Measurements from ENCODE around the gene TEX13B. TPM values are rescaled to one million over a fixed set of nuclear protein-coding genes. Genes with fewer than 3 reads are reported as not detected.

TEX13B gene
- total and polyA plus RNA-seq, 12 donors, result not detected

GRCh38 chrX:107936434-107936730, 45.8 kb downstream of the TEX13B start:
- 33 to 72% (median 51%) methylated on average over 7 to 16 of the region's 16 CpGs for WGBS, 4 donors
- no peaks in the 10 kb centered on the region for H3K9me3 ChIP-seq (replicated peaks in 1 of 3)
- H3K36me3 ChIP-seq (replicated peaks in 1 of 2), result no peaks in the 10 kb centered on the region
- no peak for DNase-seq
- no peak for TF ChIP-seq POLR2A (IDR thresholded peaks at IDR 0.05)
- no peak for TF ChIP-seq CTCF (IDR thresholded peaks at IDR 0.05)
- no peaks in the 10 kb centered on the region for H3K4me1 ChIP-seq (replicated peaks in 1 of 2)
- no peak overlapping the region for H3K4me3 ChIP-seq
- no peak overlapping the region for H3K27ac ChIP-seq
- peaks cover 9% of the 10 kb centered on the region for H3K27me3 ChIP-seq
- intact Hi-C loops (cut with DNase I), result no loop called here

GRCh38 chrX:107935664-107936433, 46.3 kb downstream of the TEX13B start:
- H3K4me1 ChIP-seq (replicated peaks in 1 of 2), result no peaks in the 10 kb centered on the region
- H3K27ac ChIP-seq, result no peak overlapping the region
- WGBS, 4 donors, result 3 to 52% (median 21%) methylated on average over 38 to 48 of the region's 48 CpGs
- TF ChIP-seq POLR2A (IDR thresholded peaks at IDR 0.05), result no peak
- TF ChIP-seq CTCF (IDR thresholded peaks at IDR 0.05), result no peak
- H3K9me3 ChIP-seq (replicated peaks in 1 of 3), result no peaks in the 10 kb centered on the region
- intact Hi-C loops (cut with DNase I), result no loop called here
- peaks cover 9% of the 10 kb centered on the region for H3K27me3 ChIP-seq
- peak overlapping the region in 1 of 4 donors; percentile 44 for H3K4me3 ChIP-seq
- peak in 3 of 7 donors; percentile 6 to 31 (median 26) for DNase-seq
- no peaks in the 10 kb centered on the region for H3K36me3 ChIP-seq (replicated peaks in 1 of 2)

- Histone ChIP-seq H3K9me3 (replicated peaks in 1 of 3) (no peaks in the 10 kb centered on the region), H3K4me1 (replicated peaks in 1 of 2) (no peaks in the 10 kb centered on the region), H3K27ac (no peak overlapping the region), H3K27me3 (peaks cover 9% of the 10 kb centered on the region), H3K4me3 (peak overlapping the region in 1 of 4 donors; percentile 44), H3K36me3 (replicated peaks in 1 of 2) (no peaks in the 10 kb centered on the region)
- intact Hi-C loops (cut with DNase I), result no loop called here
- DNase-seq, result peak in 5 of 7 donors; percentile 16 to 51 (median 33)
- TF ChIP-seq POLR2A (IDR thresholded peaks at IDR 0.05) (no peak), CTCF (IDR thresholded peaks at IDR 0.05) (no peak)
- 27 to 50% (median 44%) methylated on average over 7 of the region's 7 CpGs for WGBS, 4 donors
These were observed 47.0 kb downstream of the TEX13B start for GRCh38 chrX:107935200-107935599.

GRCh38 chrX:107934262-107934661, 47.9 kb downstream of the TEX13B start:
- no peak for TF ChIP-seq POLR2A (IDR thresholded peaks at IDR 0.05)
- no peak for TF ChIP-seq CTCF (IDR thresholded peaks at IDR 0.05)
- intact Hi-C loops (cut with DNase I), result no loop called here

More at GRCh38 chrX:107934262-107934661, 47.9 kb downstream of the TEX13B start:
- 47 to 67% (median 60%) methylated on average over 1 of the region's 1 CpG for WGBS, 4 donors
- H3K9me3 ChIP-seq (replicated peaks in 1 of 3), result no peaks in the 10 kb centered on the region
- no peak overlapping the region for H3K27ac ChIP-seq
- no peak overlapping the region for H3K4me3 ChIP-seq
- DNase-seq, result no peak
- H3K4me1 ChIP-seq (replicated peaks in 1 of 2), result no peaks in the 10 kb centered on the region
- no peaks in the 10 kb centered on the region for H3K36me3 ChIP-seq (replicated peaks in 1 of 2)
- peaks cover 4% of the 10 kb centered on the region for H3K27me3 ChIP-seq

Other genes with a start within 250 kb of the TEX13B start
- 100 to 1,000 TPM; 191 to 474 (median 350) TPM for gene TSC22D3, start 206.6 kb downstream of the TEX13B start, total RNA-seq
- 100 to 1,000 TPM; 132 to 226 (median 146) TPM for gene TSC22D3, start 206.6 kb downstream of the TEX13B start, polyA plus RNA-seq
- gene NCBP2L, start 204.6 kb downstream of the TEX13B start, total RNA-seq, result 1 to 10 TPM in 7 of 9 donors, under 1 TPM in 2; 0.26 to 3.5 (median 1.3) TPM
- gene NCBP2L, start 204.6 kb downstream of the TEX13B start, polyA plus RNA-seq, result 1 to 10 TPM in 1 of 3 donors, under 1 TPM in 2; 0.40 to 2.3 (median 0.91) TPM
- 10 to 100 TPM; 21.1 to 55.4 (median 37.8) TPM for gene MID2, start 156.5 kb downstream of the TEX13B start, total RNA-seq
- gene MID2, start 156.5 kb downstream of the TEX13B start, polyA plus RNA-seq, result 10 to 100 TPM in 1 of 3 donors, 1 to 10 TPM in 2; 3.5 to 18.1 (median 3.8) TPM
- gene VSIG1, start 62.7 kb upstream of the TEX13B start, total RNA-seq, result under 1 TPM in 5 of 9 donors, not detected in 4; 0.11 to 0.30 (median 0.17) TPM
- under 1 TPM; 0.08 to 0.30 (median 0.20) TPM for gene VSIG1, start 62.7 kb upstream of the TEX13B start, polyA plus RNA-seq
- 100 to 1,000 TPM in 1 of 9 donors, 10 to 100 TPM in 8; 21.1 to 112 (median 50.9) TPM for gene PSMD10, start 109.2 kb upstream of the TEX13B start, total RNA-seq
- 10 to 100 TPM; 27.6 to 85.4 (median 30.4) TPM for gene PSMD10, start 109.2 kb upstream of the TEX13B start, polyA plus RNA-seq
- 10 to 100 TPM in 7 of 9 donors, 1 to 10 TPM in 2; 6.3 to 23.0 (median 14.5) TPM for gene ATG4A, start 109.4 kb upstream of the TEX13B start, total RNA-seq
- 10 to 100 TPM; 10.3 to 33.2 (median 13.0) TPM for gene ATG4A, start 109.4 kb upstream of the TEX13B start, polyA plus RNA-seq